ENCODE results near the gene PLPP6. TPM values are rescaled to one million over a fixed set of nuclear protein-coding genes. Genes with fewer than 3 reads are reported as not detected.
A peak's percentile ranks its signal among the peaks of the same experiment; 100 is the strongest.

The PLPP6 gene
- total RNA-seq, 1 experiment from 2014 or later = 13.4 TPM

DNA sequence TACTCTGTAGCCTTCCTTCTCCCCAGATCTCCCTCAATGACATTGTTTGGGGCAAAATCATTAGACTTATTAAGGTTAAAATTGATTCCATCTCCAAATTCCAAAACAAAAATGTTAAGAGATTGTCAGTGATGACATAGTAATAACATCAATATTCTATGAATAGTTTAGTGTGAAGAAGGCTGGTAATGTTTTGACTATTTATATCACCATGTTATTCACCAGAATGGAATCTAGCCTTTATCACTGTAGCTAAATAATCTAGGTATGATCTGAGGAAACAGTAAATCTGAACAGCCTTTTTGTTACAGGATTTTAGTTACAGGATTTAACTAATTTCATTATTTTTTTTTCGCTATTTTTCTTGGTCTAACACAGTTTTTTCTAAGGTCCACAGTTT is 929 bp upstream of the PLPP6 start (continued):
- TF ChIP-seq ATF2 (CRISPR knock-in tag; IDR thresholded peaks at IDR 0.05; ENCODE audit: borderline replicate concordance, low read depth) (no peak), JUN (CRISPR knock-in tag; IDR thresholded peaks at IDR 0.05) (no peak), PRDM15 (CRISPR knock-in tag; IDR thresholded peaks at IDR 0.05) (no peak), FOXJ3 (CRISPR knock-in tag; IDR thresholded peaks at IDR 0.05; ENCODE audit: borderline replicate concordance) (no peak), NR2C2 (CRISPR knock-in tag; IDR thresholded peaks at IDR 0.05) (no peak)

DNA sequence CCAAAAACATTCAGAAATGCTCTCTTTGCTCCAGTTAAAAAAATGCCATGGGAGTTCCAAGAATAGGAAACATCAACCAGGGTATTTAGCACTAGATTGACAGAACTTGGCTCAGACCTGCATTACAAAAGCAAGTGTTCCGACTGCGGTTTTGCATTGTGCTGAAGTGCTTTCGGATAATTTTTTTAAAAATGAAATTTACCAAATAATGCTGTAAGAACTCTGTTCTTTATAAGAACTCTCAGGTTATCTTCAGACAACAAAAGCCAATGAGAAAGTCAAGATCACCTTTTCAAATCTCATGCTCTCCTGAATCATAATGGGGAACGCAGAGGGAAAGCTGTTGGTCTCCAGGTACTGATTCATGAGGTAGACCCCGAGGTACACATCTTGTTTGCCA is 483 bp upstream of the PLPP6 start:
- Mint-ChIP-seq H3K4me1 (peaks cover 65% of the 10 kb centered on the region), H3K9me3 (peaks cover 5% of the 10 kb centered on the region; the same call in 1 of the 2 replicates), H3K27ac (peak overlapping the region; percentile 71), H3K4me3 (peak overlapping the region; percentile 82), H3K36me3 (peaks cover 5% of the 10 kb centered on the region), H3K27me3 (ENCODE audit: low read depth) (no peaks in the 10 kb centered on the region)
- POLR2A ChIA-PET = interaction anchor here (3.4 kb wide), 1 partner anchor 18 kb away, joined by 14 read pairs; the partner anchor contains the start of gene CDC37L1
- CTCF ChIA-PET = interaction anchor here (0.7 to 1.8 kb wide), 7 partner anchors 15 to 211 kb away, joined by 3 to 13 read pairs (median 4); partner anchors contain the start of genes AK3 and CDC37L1
- ATAC-seq (peak; percentile 1; the same call in 1 of the 2 replicates), DNase-seq (ENCODE audit: low spot score) (no peak)
- TF ChIP-seq JUN (CRISPR knock-in tag; IDR thresholded peaks at IDR 0.05) (no peak), ZNF263 (CRISPR knock-in tag; IDR thresholded peaks at IDR 0.05; ENCODE audit: low read depth) (no peak), ZNF138 (CRISPR knock-in tag; conservative IDR thresholded peaks at IDR 0.05) (no peak), ZSCAN18 (CRISPR knock-in tag; IDR thresholded peaks at IDR 0.05) (no peak), HMGXB4 (CRISPR knock-in tag; IDR thresholded peaks at IDR 0.05) (no peak), ZNF423 (CRISPR knock-in tag; IDR thresholded peaks at IDR 0.05) (no peak), NR1H2 (CRISPR knock-in tag; IDR thresholded peaks at IDR 0.05) (no peak), CREM (CRISPR knock-in tag; IDR thresholded peaks at IDR 0.05) (no peak), MLX (CRISPR knock-in tag; IDR thresholded peaks at IDR 0.05) (no peak), ZNF416 (CRISPR knock-in tag; IDR thresholded peaks at IDR 0.05) (no peak)
- TF ChIP-seq, protein P1, sequence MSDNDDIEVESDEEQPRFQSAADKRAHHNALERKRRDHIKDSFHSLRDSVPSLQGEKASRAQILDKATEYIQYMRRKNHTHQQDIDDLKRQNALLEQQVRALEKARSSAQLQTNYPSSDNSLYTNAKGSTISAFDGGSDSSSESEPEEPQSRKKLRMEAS (CRISPR knock-in tag; IDR thresholded peaks at IDR 0.05) = no peak
- TF ChIP-seq, protein P2, sequence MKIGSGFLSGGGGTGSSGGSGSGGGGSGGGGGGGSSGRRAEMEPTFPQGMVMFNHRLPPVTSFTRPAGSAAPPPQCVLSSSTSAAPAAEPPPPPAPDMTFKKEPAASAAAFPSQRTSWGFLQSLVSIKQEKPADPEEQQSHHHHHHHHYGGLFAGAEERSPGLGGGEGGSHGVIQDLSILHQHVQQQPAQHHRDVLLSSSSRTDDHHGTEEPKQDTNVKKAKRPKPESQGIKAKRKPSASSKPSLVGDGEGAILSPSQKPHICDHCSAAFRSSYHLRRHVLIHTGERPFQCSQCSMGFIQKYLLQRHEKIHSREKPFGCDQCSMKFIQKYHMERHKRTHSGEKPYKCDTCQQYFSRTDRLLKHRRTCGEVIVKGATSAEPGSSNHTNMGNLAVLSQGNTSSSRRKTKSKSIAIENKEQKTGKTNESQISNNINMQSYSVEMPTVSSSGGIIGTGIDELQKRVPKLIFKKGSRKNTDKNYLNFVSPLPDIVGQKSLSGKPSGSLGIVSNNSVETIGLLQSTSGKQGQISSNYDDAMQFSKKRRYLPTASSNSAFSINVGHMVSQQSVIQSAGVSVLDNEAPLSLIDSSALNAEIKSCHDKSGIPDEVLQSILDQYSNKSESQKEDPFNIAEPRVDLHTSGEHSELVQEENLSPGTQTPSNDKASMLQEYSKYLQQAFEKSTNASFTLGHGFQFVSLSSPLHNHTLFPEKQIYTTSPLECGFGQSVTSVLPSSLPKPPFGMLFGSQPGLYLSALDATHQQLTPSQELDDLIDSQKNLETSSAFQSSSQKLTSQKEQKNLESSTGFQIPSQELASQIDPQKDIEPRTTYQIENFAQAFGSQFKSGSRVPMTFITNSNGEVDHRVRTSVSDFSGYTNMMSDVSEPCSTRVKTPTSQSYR (CRISPR knock-in tag; IDR thresholded peaks at IDR 0.05) = no peak
